H54 (cell line): Measurements from ENCODE around the gene CBX4.

Experiments used
- DNase-seq: peaks from one replicate; pipeline ENCODE4 v3.0.0; 2011; ENCODE audit warnings: low spot score, mixed read lengths; ENCODE audit not compliant: insufficient read length
- FAIRE-seq: peaks from 3 replicates; lab custom pipeline; 2011; peaks lifted over from hg19 to GRCh38; lab: Jason Lieb, UNC
- POLR2A ChIP-seq: IDR thresholded peaks from 2 replicates; pipeline ENCODE4 v1.6.1; 2011; ENCODE audit warnings: low read depth, mild to moderate bottlenecking, low read length

CBX4 gene

DNA sequence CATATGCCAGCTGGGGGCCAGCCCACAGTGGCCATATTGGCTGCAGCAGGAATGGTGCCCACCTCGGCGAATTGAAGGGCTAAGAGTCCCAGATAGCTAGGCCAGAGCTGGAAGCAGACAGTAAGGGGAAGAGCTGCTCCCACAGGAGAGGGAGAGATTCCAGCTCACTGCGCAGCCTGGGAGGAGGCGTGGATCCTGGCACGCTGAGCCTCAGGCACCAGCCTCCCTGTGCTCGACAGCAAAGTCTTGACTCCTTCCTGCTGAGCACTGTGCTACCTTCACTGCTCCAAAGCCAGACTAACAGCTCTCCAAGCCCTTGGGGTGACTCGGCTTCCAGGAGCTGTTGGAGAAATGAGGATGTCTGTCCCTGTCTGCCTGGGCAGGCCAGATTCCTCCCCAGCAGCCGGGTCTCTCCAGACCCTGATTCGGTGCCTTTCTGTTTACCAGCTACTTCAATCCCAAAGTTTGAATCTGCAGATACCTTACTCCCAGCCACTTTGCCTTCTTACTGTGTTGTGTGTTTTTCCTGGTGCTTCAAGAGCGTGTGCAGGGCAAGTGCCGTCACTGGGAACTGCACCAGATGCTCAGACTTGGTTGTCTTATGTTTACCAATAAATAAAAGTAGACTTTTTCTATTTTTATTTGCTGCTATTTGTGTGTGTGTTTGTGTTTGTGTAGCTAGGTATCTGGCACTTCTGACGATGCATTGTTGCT, 52.2 kb downstream of the CBX4 start:
- no peak for FAIRE-seq
- no peak for DNase-seq
- no peak for TF ChIP-seq POLR2A

- FAIRE-seq (no peak), DNase-seq (no peak)
- TF ChIP-seq POLR2A: no peak
These were observed 53.1 kb downstream of the CBX4 start for GRCh38 chr17:79785900-79786810.

- TF ChIP-seq POLR2A: no peak
- no peak for FAIRE-seq
- DNase-seq: no peak
These were observed 54.0 kb downstream of the CBX4 start for GRCh38 chr17:79785017-79785899.

GRCh38 chr17:79784353-79785016, 54.8 kb downstream of the CBX4 start:
- no peak for TF ChIP-seq POLR2A
- DNase-seq (no peak), FAIRE-seq (no peak)

- FAIRE-seq: no peak
- no peak for TF ChIP-seq POLR2A
These were observed 55.3 kb downstream of the CBX4 start for GRCh38 chr17:79783891-79784290.

More at GRCh38 chr17:79783891-79784290, 55.3 kb downstream of the CBX4 start:
- DNase-seq: no peak
